GM06990 (cell line): ENCODE measurements around the gene GCGR.

Experiments
- DNase-seq: peaks from one replicate; pipeline ENCODE4 v3.0.0-alpha.2; 2011; ENCODE audit not compliant: insufficient read length; ENCODE audit errors: extremely low read depth
- H3K27me3 ChIP-seq: replicated peaks from 2 replicates; pipeline ENCODE4 v1.6.0; 2011; ENCODE audit warnings: low read length; ENCODE audit not compliant: control insufficient read depth, insufficient read depth
- H3K36me3 ChIP-seq: 2 replicates; pipeline ENCODE4 v1.5.1; 2011; ENCODE audit warnings: low read length; ENCODE audit not compliant: control insufficient read depth, insufficient read depth
- H3K4me3 ChIP-seq: replicated peaks from 2 replicates; pipeline ENCODE4 v1.5.1; 2011; ENCODE audit warnings: low read depth, mild to moderate bottlenecking, control low read depth, low read length
- TF ChIP-seq, protein P1 (sequence below): IDR thresholded peaks from 2 replicates; pipeline ENCODE4 v1.5.1; 2011; ENCODE audit warnings: low read length, control low read depth, mild to moderate bottlenecking, inconsistent platforms; ENCODE audit not compliant: insufficient read depth, poor library complexity, severe bottlenecking

The GCGR gene

DNA sequence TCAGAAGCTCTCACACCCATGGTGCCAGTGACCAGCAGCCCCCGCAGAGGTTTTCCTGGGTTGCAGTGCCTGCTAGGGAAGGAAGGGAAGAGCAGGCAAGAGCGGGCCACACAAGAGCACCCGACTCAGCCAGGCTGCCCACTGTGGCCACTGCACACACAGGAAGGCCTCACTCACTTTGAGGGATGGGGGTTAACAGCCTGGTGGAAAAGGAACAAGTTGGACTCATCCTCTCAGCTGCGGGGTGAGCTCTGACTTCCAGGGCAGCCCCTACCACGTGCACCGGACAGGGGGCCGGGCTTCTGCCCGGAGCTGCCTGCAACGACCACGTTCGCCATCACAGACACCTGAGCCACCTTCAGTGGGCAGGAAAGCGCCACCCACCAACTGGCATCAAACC lies 48.3 kb downstream of the GCGR start:
- H3K4me3 ChIP-seq: no peak overlapping the region
- TF ChIP-seq, protein P1, sequence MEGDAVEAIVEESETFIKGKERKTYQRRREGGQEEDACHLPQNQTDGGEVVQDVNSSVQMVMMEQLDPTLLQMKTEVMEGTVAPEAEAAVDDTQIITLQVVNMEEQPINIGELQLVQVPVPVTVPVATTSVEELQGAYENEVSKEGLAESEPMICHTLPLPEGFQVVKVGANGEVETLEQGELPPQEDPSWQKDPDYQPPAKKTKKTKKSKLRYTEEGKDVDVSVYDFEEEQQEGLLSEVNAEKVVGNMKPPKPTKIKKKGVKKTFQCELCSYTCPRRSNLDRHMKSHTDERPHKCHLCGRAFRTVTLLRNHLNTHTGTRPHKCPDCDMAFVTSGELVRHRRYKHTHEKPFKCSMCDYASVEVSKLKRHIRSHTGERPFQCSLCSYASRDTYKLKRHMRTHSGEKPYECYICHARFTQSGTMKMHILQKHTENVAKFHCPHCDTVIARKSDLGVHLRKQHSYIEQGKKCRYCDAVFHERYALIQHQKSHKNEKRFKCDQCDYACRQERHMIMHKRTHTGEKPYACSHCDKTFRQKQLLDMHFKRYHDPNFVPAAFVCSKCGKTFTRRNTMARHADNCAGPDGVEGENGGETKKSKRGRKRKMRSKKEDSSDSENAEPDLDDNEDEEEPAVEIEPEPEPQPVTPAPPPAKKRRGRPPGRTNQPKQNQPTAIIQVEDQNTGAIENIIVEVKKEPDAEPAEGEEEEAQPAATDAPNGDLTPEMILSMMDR: no peak
- DNase-seq: no peak
- no peaks in the 10 kb centered on the region for H3K27me3 ChIP-seq
- H3K36me3 ChIP-seq: peaks cover 46% of the 10 kb centered on the region

DNA sequence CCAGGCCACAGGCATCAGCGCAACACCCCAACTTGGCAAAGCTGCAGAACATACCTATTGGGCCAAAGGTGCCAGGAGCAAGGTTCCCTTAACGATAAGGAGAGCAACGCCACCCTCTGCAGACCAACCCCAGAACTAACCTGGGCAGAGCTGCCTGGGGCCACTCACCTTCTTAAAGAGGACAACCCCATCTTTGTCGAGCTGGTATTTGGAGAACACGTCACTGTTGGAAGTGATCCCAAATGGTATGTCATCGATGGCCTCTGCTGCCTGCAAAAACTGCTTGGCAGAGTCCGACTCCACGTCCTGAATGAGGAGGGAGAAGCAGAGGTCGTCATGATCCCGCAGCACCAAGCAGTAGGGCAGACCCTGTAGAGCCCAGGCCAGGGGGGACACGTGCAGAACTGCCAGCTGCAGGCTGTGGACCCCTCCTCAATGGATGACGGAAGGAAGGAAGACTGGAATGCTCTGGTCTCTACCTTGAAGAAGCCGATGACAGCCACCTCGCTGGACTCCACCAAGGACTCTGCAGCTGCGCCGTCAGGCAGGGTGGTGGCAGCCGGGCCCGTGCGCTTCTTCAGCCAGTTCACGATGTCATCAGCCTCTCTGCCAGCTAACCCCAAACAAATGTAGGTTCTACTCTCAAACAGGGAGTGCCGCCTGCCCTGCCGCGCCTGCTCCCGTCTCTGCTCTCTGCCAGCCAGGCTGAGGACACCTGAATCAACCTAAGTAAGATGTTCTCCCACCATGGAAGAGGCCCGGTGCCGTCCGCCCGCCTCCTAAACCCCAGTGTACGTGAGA lies 51.2 kb downstream of the GCGR start:
- H3K4me3 ChIP-seq: no peak overlapping the region
- peaks cover 55% of the 10 kb centered on the region for H3K36me3 ChIP-seq
- TF ChIP-seq, protein P1: no peak
- H3K27me3 ChIP-seq: no peaks in the 10 kb centered on the region
- DNase-seq: no peak

DNA sequence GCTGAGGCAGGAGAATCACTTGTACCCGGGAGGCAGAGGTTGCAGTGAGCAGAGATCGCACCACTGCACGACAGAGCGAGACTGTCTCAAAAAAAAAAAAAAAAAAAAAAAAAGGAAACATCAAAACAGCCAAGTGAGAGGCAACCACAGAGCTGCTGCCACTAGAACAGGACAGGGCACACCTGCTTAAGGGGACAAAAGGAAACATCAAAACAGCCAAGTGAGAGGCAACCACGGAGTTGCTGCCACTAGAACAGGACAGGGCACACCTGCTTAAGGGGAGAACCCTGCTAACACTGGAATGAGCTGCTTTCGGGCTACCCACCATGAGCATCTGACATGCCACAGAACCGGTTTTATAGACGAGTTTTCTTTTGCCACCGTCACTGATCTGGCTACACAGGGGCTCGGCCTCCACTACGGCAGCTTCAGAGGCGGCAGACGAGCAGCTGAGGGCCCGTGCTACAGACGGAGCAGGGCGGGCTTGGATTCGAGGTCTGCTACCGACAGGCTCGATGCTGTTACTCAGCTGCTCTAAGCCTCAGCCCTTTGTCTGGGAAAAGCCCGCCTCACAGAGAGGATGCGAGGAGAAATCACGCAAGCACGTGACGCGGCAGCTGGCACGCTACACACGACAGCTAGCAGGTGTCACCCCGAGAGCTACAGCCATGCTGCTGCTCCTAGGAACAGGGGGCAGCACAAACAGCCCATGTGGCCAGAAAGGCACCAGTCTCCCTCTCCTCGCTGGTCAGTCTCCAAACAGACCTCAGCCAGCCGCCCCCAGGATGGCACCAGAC lies 54.4 kb downstream of the GCGR start:
- H3K4me3 ChIP-seq: peak overlapping the region; percentile 84
- TF ChIP-seq, protein P1: no peak
- H3K27me3 ChIP-seq: no peaks in the 10 kb centered on the region
- no peak for DNase-seq
- peaks cover 35% of the 10 kb centered on the region for H3K36me3 ChIP-seq

DNA sequence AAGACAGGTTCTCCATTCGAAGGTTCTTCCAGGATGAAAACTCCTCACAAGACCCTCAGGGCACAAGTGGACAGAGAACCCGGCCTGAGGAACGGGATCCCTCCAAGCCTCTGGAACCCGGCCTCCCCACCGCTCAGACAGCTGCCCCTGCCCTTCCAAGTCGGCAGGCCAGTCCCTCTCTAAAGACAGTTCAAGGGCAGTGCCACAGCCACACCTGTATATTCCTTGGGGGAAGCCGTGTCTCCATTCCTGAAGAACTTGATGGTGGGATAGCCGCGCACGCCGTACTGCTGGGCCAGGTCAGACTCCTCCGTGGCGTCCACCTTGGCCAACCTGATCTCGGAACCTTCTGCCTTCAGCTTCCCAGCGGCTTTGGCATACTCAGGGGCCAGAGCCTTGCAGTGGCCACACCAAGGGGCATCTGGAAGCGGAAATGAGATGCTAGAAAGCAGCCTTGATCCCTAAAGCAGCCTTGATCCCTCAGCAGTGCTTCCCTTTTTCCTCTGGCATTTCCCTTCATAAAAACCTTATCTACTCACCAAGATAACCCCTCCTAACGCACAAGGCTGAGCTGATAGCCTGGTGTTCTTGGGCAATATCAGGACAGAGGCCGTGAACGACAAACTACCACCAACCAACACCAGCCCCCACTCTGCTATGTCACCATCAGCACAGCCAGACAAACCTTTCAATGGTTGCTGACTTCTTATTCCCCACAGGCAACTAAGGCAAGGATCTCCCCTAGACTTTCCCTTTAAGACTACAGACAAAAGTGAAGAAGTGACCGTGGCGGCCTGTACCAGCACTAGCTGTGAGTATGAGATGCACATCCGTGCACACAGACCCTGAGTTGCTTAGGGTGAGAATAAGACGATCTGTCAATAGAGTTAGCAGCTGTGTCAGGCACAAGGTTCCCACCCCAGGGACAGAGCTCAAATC lies 55.3 kb downstream of the GCGR start:
- H3K36me3 ChIP-seq: peaks cover 32% of the 10 kb centered on the region
- peak overlapping the region; percentile 84 for H3K4me3 ChIP-seq
- TF ChIP-seq, protein P1: no peak
- H3K27me3 ChIP-seq: no peaks in the 10 kb centered on the region
- no peak for DNase-seq

DNA sequence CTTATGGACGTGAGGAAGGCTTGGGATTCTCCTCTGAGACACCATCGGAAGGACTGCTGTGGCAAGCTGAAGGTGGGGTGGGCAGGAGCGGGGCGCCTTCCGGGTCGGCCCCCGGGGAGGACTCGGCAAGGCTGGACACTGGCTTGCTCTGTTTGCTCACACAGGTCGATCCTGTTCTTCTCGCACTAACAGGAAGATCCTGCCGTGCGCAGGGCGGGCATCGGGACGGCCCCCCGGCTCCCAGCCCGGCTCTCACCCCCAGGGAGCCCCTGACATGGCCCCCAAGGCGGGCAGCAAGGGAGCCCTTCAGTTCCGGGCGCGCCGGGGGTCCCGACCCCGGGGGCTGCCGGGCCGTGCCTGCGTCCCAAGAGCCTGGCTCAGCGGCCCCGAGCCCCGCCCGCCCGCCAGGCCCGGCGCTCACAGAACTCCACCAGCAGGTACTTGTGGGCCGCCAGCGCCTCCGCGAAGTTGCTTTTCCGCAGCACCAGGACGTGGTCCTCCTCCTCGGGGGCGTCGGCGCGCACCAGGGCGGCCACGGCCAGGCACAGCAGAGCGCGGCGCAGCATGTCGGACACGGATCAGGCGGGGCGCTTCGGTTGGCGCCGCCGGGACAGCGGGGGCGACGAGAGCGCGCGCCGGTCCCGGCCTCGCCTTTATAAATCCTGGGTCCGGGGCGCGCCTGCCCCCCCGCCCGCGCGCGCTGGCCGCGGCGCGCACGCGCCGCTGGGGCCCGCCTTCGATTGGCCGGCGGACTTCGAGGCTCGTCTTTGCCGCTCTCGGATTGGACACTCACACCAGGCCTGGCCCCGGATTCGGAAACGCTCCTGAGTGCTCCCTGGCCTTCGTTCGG lies 56.2 kb downstream of the GCGR start, which contains the start of gene P4HB:
Gene P4HB (minus strand): TSS at position 630 of the 850 bp plus-strand sequence. CDS start 64 bp downstream, at position 566.
- Histone ChIP-seq H3K36me3 (peaks cover 28% of the 10 kb centered on the region), H3K4me3 (peak within 1 kb of the TSS; percentile 87), H3K27me3 (no peaks in the 10 kb centered on the region)
- TF ChIP-seq, protein P1: no peak
- DNase-seq: peak; percentile 50
